ENCODE data around the gene SPEN.

DNA sequence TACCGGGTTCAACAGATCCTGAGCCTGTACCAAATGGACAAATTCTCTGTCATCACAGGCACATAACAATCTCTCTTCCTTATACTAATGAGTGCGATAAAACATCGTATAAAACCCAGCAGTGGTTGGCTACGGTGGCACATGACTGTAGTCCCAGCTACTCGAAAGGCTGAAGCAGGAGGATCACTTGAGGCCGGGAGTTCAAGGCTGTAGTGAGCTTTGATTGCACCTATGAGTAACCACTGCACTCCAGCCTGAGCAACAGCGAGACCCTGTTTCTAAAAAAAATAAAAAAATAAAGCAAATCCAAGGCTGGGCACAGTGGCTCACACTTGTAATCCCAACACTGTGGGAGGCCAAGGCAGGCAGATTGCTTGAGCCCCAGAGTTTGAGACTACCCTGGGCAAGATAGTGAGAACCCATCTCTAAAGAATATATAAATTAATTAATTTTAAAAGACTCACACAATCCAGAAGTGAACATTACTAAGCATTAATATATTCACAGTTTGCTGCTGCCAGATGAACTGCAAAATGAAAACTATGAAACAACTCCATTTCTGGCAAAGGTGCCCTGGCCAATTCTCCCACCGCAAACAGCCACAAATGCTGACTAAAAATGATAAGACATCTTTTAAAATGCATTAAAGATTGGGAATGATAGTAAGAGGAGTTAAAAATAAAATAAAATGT, 115.3 kb downstream of the SPEN start:
- no peak for TF ChIP-seq CTCF (IDR thresholded peaks at IDR 0.05; ENCODE audit: borderline replicate concordance, extremely low read depth, low read length, poor library complexity, severe bottlenecking)
- no peak for TF ChIP-seq EZH2 (IDR thresholded peaks at IDR 0.05; ENCODE audit: borderline replicate concordance, low read depth, low read length, severe bottlenecking)
